HepG2 (cell line): Measurements from ENCODE around the gene LZTS2. TPM values are rescaled to one million over a fixed set of nuclear protein-coding genes. Genes with fewer than 3 reads are reported as not detected.

Source experiments
- BCLAF1 ChIP-seq: fragments of 450-650 bp; IDR thresholded peaks from 2 replicates; pipeline ENCODE4 v1.6.1; 2017; ENCODE audit warnings: mild to moderate bottlenecking
- CTCF ChIP-seq: sonication (generic); formaldehyde crosslinking; IDR thresholded peaks from 2 replicates; pipeline ENCODE4 v1.5.0; 2020; ENCODE audit warnings: mild to moderate bottlenecking, missing genetic modification reagents, moderate library complexity
- DR1 ChIP-seq: sonication (generic); formaldehyde crosslinking; IDR thresholded peaks from 2 replicates; pipeline ENCODE4 v1.8.0; 2021; ENCODE audit warnings: mild to moderate bottlenecking, missing genetic modification reagents, inconsistent platforms
- PRDM10 ChIP-seq: sonication (generic); formaldehyde crosslinking; IDR thresholded peaks from 2 replicates; pipeline ENCODE4 v1.4.0; 2020; ENCODE audit warnings: low read depth, missing genetic modification reagents
- TFDP1 ChIP-seq: IDR thresholded peaks from 2 replicates; pipeline ENCODE4 v1.6.1; 2016; ENCODE audit warnings: missing compliant biosample characterization, missing genetic modification reagents, borderline replicate concordance
- ZNF263 ChIP-seq: sonication (generic); formaldehyde crosslinking; IDR thresholded peaks from 2 replicates; pipeline ENCODE4 v1.4.0; 2020; ENCODE audit warnings: missing genetic modification reagents
- ZNF318 ChIP-seq: sonication (generic); formaldehyde crosslinking; IDR thresholded peaks from 2 replicates; pipeline ENCODE4 v1.4.0; 2020; ENCODE audit warnings: mild to moderate bottlenecking, missing genetic modification reagents
- polyA plus RNA-seq, 8 experiments: library from polyadenylated mRNA; depleted of rRNA in 3 of 8; stranded (reverse) in 7 of 8; unstranded in 1 of 8; fragments of >200 nt; fragmentation: Illumina TruSeq in 4 of 8; extraction: Trizol in 4 of 8; gene quantifications; 2 replicates each; pipeline versions ENCODE4 v1.2.1 to v1.2.3, GENCODE V29; 2011 to 2016; ENCODE audit warnings: low read depth in 4 of 8, missing spikeins in 1 of 8, mixed read lengths in 1 of 8; ENCODE audit not compliant: insufficient read depth in 1 of 8
- total RNA-seq, 5 experiments: library from RNA; depleted of rRNA; stranded (reverse); fragments of >200 nt; fragmentation: Illumina TruSeq; extraction: Trizol; gene quantifications; 2 replicates each; pipeline ENCODE4 v1.2.3, GENCODE V29; 2016; ENCODE audit warnings: low read depth in 1 of 5

LZTS2 gene
- total and polyA plus RNA-seq, 2 of the 13 experiments (the other 11 are each of a cell fraction or from before 2014, with no cell fraction given), result 43.6 to 65.6 TPM

GRCh38 chr10:101014230-101014884 is 14.7 kb downstream of the LZTS2 start (continued):
- no peak for TF ChIP-seq BCLAF1
- 0 out of 2 replicates have a peak, but pooled peaks have one; percentile 21 for TF ChIP-seq ZNF263 (CRISPR knock-in tag)
- peak; percentile 92 for TF ChIP-seq CTCF
- no peak for TF ChIP-seq ZNF318 (CRISPR knock-in tag)
- no peak for TF ChIP-seq DR1 (CRISPR knock-in tag)
- TF ChIP-seq PRDM10 (CRISPR knock-in tag), result no peak
- TF ChIP-seq TFDP1 (CRISPR knock-in tag), result no peak
